ENCODE data around the gene CAPN8.

The CAPN8 gene

GRCh38 chr1:223708651-223709268, 43.3 kb upstream of the CAPN8 start:
- H3K4me3 ChIP-seq (ENCODE audit: low read depth, low read length), result no peak overlapping the region
- H3K9me3 ChIP-seq, result peaks cover 2% of the 10 kb centered on the region; the same call in 1 of the 2 replicates
- DNase-seq, result no peak
- H3K4me1 ChIP-seq, result peaks cover 10% of the 10 kb centered on the region
- H3K27me3 ChIP-seq, result no peaks in the 10 kb centered on the region
- H3K36me3 ChIP-seq, result no peaks in the 10 kb centered on the region
- no peak for TF ChIP-seq CTCF (IDR thresholded peaks at IDR 0.05; ENCODE audit: low read depth, low read length)

DNA sequence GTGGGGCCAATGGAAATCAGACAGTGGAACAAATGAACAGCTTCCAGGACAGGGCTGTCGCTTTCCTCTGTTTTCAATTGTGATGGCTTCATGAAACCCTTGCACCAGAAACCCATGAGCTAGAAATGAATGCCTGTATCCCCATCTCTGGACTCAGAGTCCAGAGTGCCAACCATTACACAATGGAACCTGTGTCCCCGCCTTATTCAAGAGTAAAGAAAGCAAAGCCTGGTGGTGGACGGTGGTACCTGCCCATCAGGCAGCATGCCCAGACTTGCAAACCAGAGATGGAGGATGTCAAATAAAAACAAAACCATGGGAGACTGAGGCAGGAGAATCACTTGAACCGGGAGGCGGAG, 42.5 kb upstream of the CAPN8 start:
- H3K4me1 ChIP-seq, result peaks cover 10% of the 10 kb centered on the region
- H3K4me3 ChIP-seq (ENCODE audit: low read depth, low read length), result no peak overlapping the region
- no peaks in the 10 kb centered on the region for H3K36me3 ChIP-seq
- H3K9me3 ChIP-seq, result peaks cover 2% of the 10 kb centered on the region; the same call in 1 of the 2 replicates
- TF ChIP-seq CTCF (IDR thresholded peaks at IDR 0.05; ENCODE audit: low read depth, low read length), result 0 out of 2 replicates have a peak, but pooled peaks have one; percentile 9
- H3K27me3 ChIP-seq, result no peaks in the 10 kb centered on the region
- no peak for DNase-seq

DNA sequence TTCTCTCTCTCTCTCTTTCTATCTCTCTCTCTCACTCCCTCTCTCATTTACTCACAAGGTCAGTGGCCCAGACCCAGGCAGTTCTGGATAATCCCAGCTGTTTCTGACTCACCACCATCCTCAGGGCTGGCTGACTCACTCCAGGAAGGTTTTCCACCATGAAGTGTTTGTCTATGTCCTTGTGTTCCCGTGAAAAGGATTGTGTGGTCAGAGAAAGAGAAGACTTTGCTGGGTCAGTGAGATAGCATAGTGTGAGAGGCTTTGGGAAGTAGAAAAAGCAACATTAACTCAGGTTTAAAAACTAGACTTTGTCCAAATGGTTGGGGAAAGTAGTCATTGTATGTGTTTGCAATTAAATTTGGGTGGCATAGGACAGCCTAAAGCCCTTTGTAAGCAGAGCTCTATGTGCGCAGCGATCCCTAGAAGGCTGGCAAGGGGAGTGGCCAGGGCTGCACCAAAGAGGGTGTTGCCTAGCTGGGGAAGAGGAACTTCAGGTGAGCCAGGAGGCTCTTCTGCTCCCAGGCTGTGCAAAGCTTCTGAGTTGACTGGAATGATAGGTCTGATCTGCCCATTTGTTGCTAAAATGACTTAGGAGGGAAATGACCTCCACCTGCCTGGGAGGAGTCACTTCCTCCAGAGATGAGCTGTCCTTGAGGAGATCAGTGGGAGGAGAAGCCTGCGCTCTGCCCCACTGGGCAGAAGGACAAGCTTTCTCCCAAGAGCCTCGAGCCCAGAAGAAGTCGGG, 41.9 kb upstream of the CAPN8 start:
- peak; percentile 52 for DNase-seq
- no peaks in the 10 kb centered on the region for H3K36me3 ChIP-seq
- H3K4me1 ChIP-seq, result peaks cover 10% of the 10 kb centered on the region
- H3K27me3 ChIP-seq, result no peaks in the 10 kb centered on the region
- no peak overlapping the region for H3K4me3 ChIP-seq (ENCODE audit: low read depth, low read length)
- H3K9me3 ChIP-seq, result peaks cover 2% of the 10 kb centered on the region; the same call in 1 of the 2 replicates
- TF ChIP-seq CTCF (IDR thresholded peaks at IDR 0.05; ENCODE audit: low read depth, low read length), result no peak

- TF ChIP-seq CTCF (IDR thresholded peaks at IDR 0.05; ENCODE audit: low read depth, low read length), result no peak
- Histone ChIP-seq H3K36me3 (no peaks in the 10 kb centered on the region), H3K9me3 (no peaks in the 10 kb centered on the region), H3K27me3 (no peaks in the 10 kb centered on the region), H3K4me1 (peaks cover 10% of the 10 kb centered on the region), H3K4me3 (ENCODE audit: low read depth, low read length) (no peak overlapping the region)
- DNase-seq, result peak; percentile 55
Measured at GRCh38 chr1:223706077-223706973, 40.8 kb upstream of the CAPN8 start.

DNA sequence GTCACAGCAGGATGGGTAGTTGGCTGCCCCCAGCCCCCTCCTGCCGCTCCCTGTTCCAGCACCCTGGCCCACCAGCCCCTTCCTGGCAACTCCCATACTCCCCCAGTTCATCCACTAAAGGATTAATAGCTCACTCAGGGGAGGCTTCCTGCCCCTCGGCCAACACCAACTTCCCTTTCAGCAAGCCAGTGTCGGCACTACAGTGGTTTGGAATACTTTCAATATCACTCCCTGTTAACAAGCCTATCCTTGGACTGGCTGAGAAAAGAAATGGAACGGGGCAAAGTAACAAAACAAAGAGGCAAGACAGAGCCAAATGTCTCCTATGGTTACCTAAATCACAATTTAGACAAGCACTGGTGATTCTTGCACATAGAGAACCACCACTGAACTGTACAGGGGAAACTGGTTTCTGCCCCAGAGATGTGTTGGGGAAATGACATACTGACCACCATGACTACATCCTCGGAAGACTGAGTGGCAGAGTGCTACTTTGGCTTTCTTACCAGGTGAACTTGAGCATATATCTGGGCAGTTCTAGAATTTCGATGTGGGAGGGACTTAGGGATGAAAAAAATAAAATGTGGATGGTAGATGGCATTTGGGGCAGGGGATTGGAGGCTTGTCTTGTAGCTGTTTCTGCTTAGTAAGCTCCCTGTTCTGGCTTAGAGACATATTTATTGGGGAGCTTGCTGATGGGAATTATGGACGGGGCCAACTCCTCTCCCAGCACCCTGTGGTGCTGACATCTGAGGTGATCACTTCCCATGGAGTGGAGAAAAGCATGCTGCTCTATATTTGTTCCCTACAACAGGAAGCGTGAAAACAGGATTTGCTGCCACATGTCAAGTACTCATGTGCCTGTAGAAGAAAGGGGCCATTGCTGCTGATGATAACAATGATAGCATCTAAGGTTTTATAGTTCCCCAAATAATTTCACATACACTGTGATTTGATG, 39.7 kb upstream of the CAPN8 start:
- no peak for TF ChIP-seq CTCF (IDR thresholded peaks at IDR 0.05; ENCODE audit: low read depth, low read length)
- Histone ChIP-seq H3K4me1 (peaks cover 10% of the 10 kb centered on the region), H3K36me3 (no peaks in the 10 kb centered on the region), H3K4me3 (ENCODE audit: low read depth, low read length) (no peak overlapping the region), H3K27me3 (no peaks in the 10 kb centered on the region), H3K9me3 (no peaks in the 10 kb centered on the region)
- no peak for DNase-seq

Measured in BE2C (cell line).